Tibial artery (tissue), 4 donors: ENCODE results near the gene SMIM12.
"Not testable (repeated sequence)": the region's sequence is repeated elsewhere in the genome, so short reads cannot be mapped to it uniquely, and the experiment has no call there.

ENCODE experiments used
- DNase-seq, 2 donors: peaks; one replicate each; pipeline ENCODE4 v3.0.0-alpha.2; 2019
- H3K27ac ChIP-seq, 2 donors: fragments of 200-600 bp; sonication (generic) in 1 of 2; 1 replicate in 1 of 2; 2 replicates in 1 of 2; pipeline ENCODE4 v1.5.1; 2018 to 2019; ENCODE audit warnings: mild to moderate bottlenecking in 1 of 2
- H3K27me3 ChIP-seq, 2 donors: fragments of 200-600 bp; sonication (generic) in 1 of 2; one replicate each; pipeline versions ENCODE4 v1.5.1 to v1.6.0; 2016 to 2019
- H3K36me3 ChIP-seq, 3 donors: fragments of 200-600 bp; sonication (generic) in 2 of 3; one replicate each; pipeline ENCODE4 v1.5.1; 2016 to 2019; ENCODE audit warnings: mild to moderate bottlenecking in 2 of 3
- H3K4me1 ChIP-seq, 4 donors: fragments of 200-600 bp; sonication (generic) in 2 of 4; 1 replicate in 3 of 4; 2 replicates in 1 of 4; pipeline ENCODE4 v1.5.1; 2016 to 2019
- H3K4me3 ChIP-seq, 2 donors: fragments of 200-600 bp; sonication (generic) in 1 of 2; 1 replicate in 1 of 2; 2 replicates in 1 of 2; pipeline ENCODE4 v1.5.1; 2018 to 2019; ENCODE audit warnings: mild to moderate bottlenecking in 2 of 2
- H3K9me3 ChIP-seq, 3 donors: fragments of 200-600 bp; sonication (generic) in 1 of 3; one replicate each; pipeline ENCODE4 v1.5.1; 2016 to 2019
- CTCF ChIP-seq, 2 experiments: fragments of 200-600 bp in 1 of 2; fragments of 450-650 bp in 1 of 2; IDR thresholded peaks; one replicate each; pipeline ENCODE4 v1.5.1; 2017 to 2019; ENCODE audit warnings: antibody characterized with exemption in 2 of 2, mild to moderate bottlenecking in 1 of 2, moderate library complexity in 1 of 2
- intact Hi-C: fragments of 100-400 bp; cut with DNase I; formaldehyde crosslinking; loops from one replicate; pipeline ENCODE4 v1.15.0; 2023; ENCODE audit warnings: low total_unique reads

Gene SMIM12

GRCh38 chr1:34827341-34827941 lies 32.1 kb downstream of the SMIM12 start:
- TF ChIP-seq CTCF (IDR thresholded peaks at IDR 0.05): no peak
- Histone ChIP-seq H3K4me1 (peaks cover 0 to 81% (median 64%) of the 10 kb centered on the region in 4 donors), H3K9me3 (no peaks in the 10 kb centered on the region), H3K27ac (peak overlapping the region; percentile 76 to 83), H3K4me3 (no peak overlapping the region), H3K27me3 (no peaks in the 10 kb centered on the region), H3K36me3 (no peaks in the 10 kb centered on the region)
- intact Hi-C loops: no loop called here
- no peak for DNase-seq

GRCh38 chr1:34825455-34826091 lies 34.0 kb downstream of the SMIM12 start:
- Histone ChIP-seq H3K27me3 (no peaks in the 10 kb centered on the region), H3K27ac (peak overlapping the region; percentile 78 to 83), H3K36me3 (no peaks in the 10 kb centered on the region), H3K9me3 (no peaks in the 10 kb centered on the region), H3K4me1 (peaks cover 0 to 64% (median 54%) of the 10 kb centered on the region in 4 donors), H3K4me3 (no peak overlapping the region)
- intact Hi-C loops: no loop called here
- TF ChIP-seq CTCF (IDR thresholded peaks at IDR 0.05): no peak
- peak; percentile 46 to 72 for DNase-seq

GRCh38 chr1:34824817-34825454 lies 34.6 kb downstream of the SMIM12 start:
- intact Hi-C loops: no loop called here
- no peaks in the 10 kb centered on the region for H3K36me3 ChIP-seq
- no peak for DNase-seq
- H3K27ac ChIP-seq: peak overlapping the region; percentile 78 to 83
- no peaks in the 10 kb centered on the region for H3K27me3 ChIP-seq
- H3K4me3 ChIP-seq: no peak overlapping the region
- no peak for TF ChIP-seq CTCF (IDR thresholded peaks at IDR 0.05)
- no peaks in the 10 kb centered on the region for H3K9me3 ChIP-seq
- H3K4me1 ChIP-seq: peaks cover 0 to 57% (median 49%) of the 10 kb centered on the region in 4 donors

- no peaks in the 10 kb centered on the region for H3K27me3 ChIP-seq
- TF ChIP-seq CTCF (IDR thresholded peaks at IDR 0.05): no peak
- H3K27ac ChIP-seq: peak overlapping the region; percentile 19 to 25
- DNase-seq: no peak
- no peaks in the 10 kb centered on the region for H3K36me3 ChIP-seq
- H3K4me3 ChIP-seq: no peak overlapping the region
- H3K9me3 ChIP-seq: no peaks in the 10 kb centered on the region
- intact Hi-C loops: no loop called here
- H3K4me1 ChIP-seq: peaks cover 0 to 42% (median 27%) of the 10 kb centered on the region in 4 donors
These were observed 37.3 kb downstream of the SMIM12 start for GRCh38 chr1:34822202-34822601.

- intact Hi-C loops, H3K9me3 ChIP-seq: not testable (repeated sequence)
These were observed 40.7 kb downstream of the SMIM12 start for GRCh38 chr1:34818862-34819261.

GRCh38 chr1:34816778-34817177 lies 42.8 kb downstream of the SMIM12 start:
- intact Hi-C loops: no loop called here
- H3K36me3 ChIP-seq: no peaks in the 10 kb centered on the region
- no peak for TF ChIP-seq CTCF (IDR thresholded peaks at IDR 0.05)
- no peak for DNase-seq
- peaks cover 0 to 59% (median 27%) of the 10 kb centered on the region in 4 donors for H3K4me1 ChIP-seq
- no peaks in the 10 kb centered on the region for H3K27me3 ChIP-seq
- H3K9me3 ChIP-seq: no peaks in the 10 kb centered on the region
- no peak overlapping the region for H3K4me3 ChIP-seq
- peak overlapping the region; percentile 70 to 72 for H3K27ac ChIP-seq

More at GRCh38 chr1:34818862-34819261, 40.7 kb downstream of the SMIM12 start:
- not testable (repeated sequence) for H3K36me3 ChIP-seq, DNase-seq, H3K27ac ChIP-seq, H3K4me3 ChIP-seq, H3K27me3 ChIP-seq
- peaks cover 0 to 45% (median 23%) of the 10 kb centered on the region in 4 donors for H3K4me1 ChIP-seq
